ENCODE results near the gene FEM1C. TPM values are rescaled to one million over a fixed set of nuclear protein-coding genes. Genes with fewer than 3 reads are reported as not detected.
A peak's percentile ranks its signal among the peaks of the same experiment; 100 is the strongest.

FEM1C gene
- total and polyA plus RNA-seq, 2 experiments from 2014 or later: 12.0 to 16.5 TPM

GRCh38 chr5:115568668-115569067 lies 24.1 kb upstream of the FEM1C start:
- Histone ChIP-seq H3K9me3 (ENCODE audit: low read depth) (no peaks in the 10 kb centered on the region), H2AFZ (no peak overlapping the region), H3K4me3 (no peak overlapping the region), H3K27me3 (replicated peaks; ENCODE audit: insufficient read depth) (no peaks in the 10 kb centered on the region), H4K20me1 (ENCODE audit: insufficient read depth) (no peaks in the 10 kb centered on the region), H3K9me2 (ENCODE audit: insufficient read depth) (no peaks in the 10 kb centered on the region), H3K27ac (no peak overlapping the region), H3K79me2 (ENCODE audit: insufficient read depth) (no peaks in the 10 kb centered on the region), H3K36me3 (ENCODE audit: low read depth) (no peaks in the 10 kb centered on the region), H3F3A (ENCODE audit: insufficient read depth) (0 out of 2 replicates have a peak, but pooled peaks cover 7% of the 10 kb centered on the region), H3K9ac (no peak overlapping the region), H3K4me1 (ENCODE audit: insufficient read depth) (peaks cover 13% of the 10 kb centered on the region), H3K4me2 (ENCODE audit: unreplicated experiment) (no peak overlapping the region)
- no peak for DNase-seq
- in situ Hi-C loops (cut with MboI): no loop called here
- TF ChIP-seq EZH2 (IDR thresholded peaks at IDR 0.05; ENCODE audit: insufficient read depth, poor library complexity, severe bottlenecking) (no peak), EZH2phosphoT487 (IDR thresholded peaks at IDR 0.05; ENCODE audit: insufficient read depth, low read depth) (no peak)
- 57 to 75% methylated on average over 1 of the region's 1 CpG for WGBS, 2 experiments (ENCODE audit: low coverage in 1 of 2, low lambda C conversion rate in 2 of 2, missing lambda C conversion rate in 2 of 2)

- Histone ChIP-seq H3K79me2 (ENCODE audit: insufficient read depth) (no peaks in the 10 kb centered on the region), H3K9me2 (ENCODE audit: insufficient read depth) (no peaks in the 10 kb centered on the region), H4K20me1 (ENCODE audit: insufficient read depth) (no peaks in the 10 kb centered on the region), H3K27me3 (replicated peaks; ENCODE audit: insufficient read depth) (no peaks in the 10 kb centered on the region), H3K4me1 (ENCODE audit: insufficient read depth) (peaks cover under 1% of the 10 kb centered on the region; the same call in 1 of the 2 replicates), H3F3A (ENCODE audit: insufficient read depth) (no peaks in the 10 kb centered on the region; the same call in 1 of the 2 replicates), H3K36me3 (ENCODE audit: low read depth) (no peaks in the 10 kb centered on the region), H2AFZ (no peak overlapping the region), H3K9me3 (ENCODE audit: low read depth) (no peaks in the 10 kb centered on the region), H3K27ac (no peak overlapping the region), H3K4me3 (no peak overlapping the region), H3K4me2 (ENCODE audit: unreplicated experiment) (no peak overlapping the region), H3K9ac (no peak overlapping the region)
- in situ Hi-C loops (cut with MboI): no loop called here
- DNase-seq: no peak
- no peak for TF ChIP-seq EZH2 (IDR thresholded peaks at IDR 0.05; ENCODE audit: insufficient read depth, poor library complexity, severe bottlenecking)
- no peak for TF ChIP-seq EZH2phosphoT487 (IDR thresholded peaks at IDR 0.05; ENCODE audit: insufficient read depth, low read depth)
- 70 to 71% methylated on average over 2 of the region's 2 CpGs for WGBS, 2 experiments (ENCODE audit: low coverage in 1 of 2, low lambda C conversion rate in 2 of 2, missing lambda C conversion rate in 2 of 2)
Observed at GRCh38 chr5:115565233-115565632, 20.7 kb upstream of the FEM1C start.

DNA sequence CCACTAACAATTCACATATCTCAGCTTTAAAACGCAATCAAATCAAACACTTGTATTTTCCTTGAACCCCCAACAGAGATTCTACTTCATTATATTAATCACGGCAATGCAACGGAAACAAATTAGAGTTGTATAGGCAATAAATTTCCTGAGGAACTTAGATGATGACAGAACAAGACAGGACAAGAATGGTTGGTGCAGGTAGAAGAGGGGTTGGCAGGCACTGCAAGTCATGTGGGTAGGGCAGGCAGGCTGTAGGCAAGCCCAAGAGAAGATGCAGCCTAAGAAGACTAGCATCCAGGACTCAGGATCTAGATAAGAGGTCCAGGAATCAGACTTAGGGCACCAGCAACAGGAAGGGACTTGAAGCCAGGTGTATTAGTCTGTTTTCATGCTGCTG lies 16.6 kb upstream of the FEM1C start:
- H2AFZ ChIP-seq: no peak overlapping the region
- no peaks in the 10 kb centered on the region for H4K20me1 ChIP-seq (ENCODE audit: insufficient read depth)
- H3K4me1 ChIP-seq (ENCODE audit: insufficient read depth): peaks cover 17% of the 10 kb centered on the region
- no peaks in the 10 kb centered on the region for H3K27me3 ChIP-seq (replicated peaks; ENCODE audit: insufficient read depth)
- H3K4me3 ChIP-seq: no peak overlapping the region
- no peaks in the 10 kb centered on the region for H3K9me3 ChIP-seq (ENCODE audit: low read depth)
- no peaks in the 10 kb centered on the region for H3K9me2 ChIP-seq (ENCODE audit: insufficient read depth)
- DNase-seq: no peak
- TF ChIP-seq EZH2 (IDR thresholded peaks at IDR 0.05; ENCODE audit: insufficient read depth, poor library complexity, severe bottlenecking): no peak
- TF ChIP-seq EZH2phosphoT487 (IDR thresholded peaks at IDR 0.05; ENCODE audit: insufficient read depth, low read depth): no peak
- in situ Hi-C loops (cut with MboI): no loop called here
- 93 to 96% methylated on average over 3 of the region's 3 CpGs for WGBS, 2 experiments (ENCODE audit: low coverage in 1 of 2, low lambda C conversion rate in 2 of 2, missing lambda C conversion rate in 2 of 2)
- H3K9ac ChIP-seq: no peak overlapping the region
- H3K4me2 ChIP-seq (ENCODE audit: unreplicated experiment): no peak overlapping the region
- no peak overlapping the region for H3K27ac ChIP-seq
- no peaks in the 10 kb centered on the region for H3K36me3 ChIP-seq (ENCODE audit: low read depth)
- no peaks in the 10 kb centered on the region; the same call in 1 of the 2 replicates for H3F3A ChIP-seq (ENCODE audit: insufficient read depth)
- H3K79me2 ChIP-seq (ENCODE audit: insufficient read depth): no peaks in the 10 kb centered on the region

GRCh38 chr5:115559524-115559923 lies 14.9 kb upstream of the FEM1C start:
- no peaks in the 10 kb centered on the region for H3K79me2 ChIP-seq (ENCODE audit: insufficient read depth)
- no peaks in the 10 kb centered on the region for H3K27me3 ChIP-seq (replicated peaks; ENCODE audit: insufficient read depth)
- H3K4me3 ChIP-seq: no peak overlapping the region
- H3K4me2 ChIP-seq (ENCODE audit: unreplicated experiment): no peak overlapping the region
- H4K20me1 ChIP-seq (ENCODE audit: insufficient read depth): no peaks in the 10 kb centered on the region
- H3K4me1 ChIP-seq (ENCODE audit: insufficient read depth): peaks cover 17% of the 10 kb centered on the region
- no peaks in the 10 kb centered on the region for H3K9me3 ChIP-seq (ENCODE audit: low read depth)
- peak overlapping the region; percentile 69 for H3K27ac ChIP-seq
- no peaks in the 10 kb centered on the region; the same call in 1 of the 2 replicates for H3F3A ChIP-seq (ENCODE audit: insufficient read depth)
- H2AFZ ChIP-seq: no peak overlapping the region
- no peak overlapping the region for H3K9ac ChIP-seq
- in situ Hi-C loops (cut with MboI): no loop called here
- DNase-seq: peak; percentile 85
- H3K9me2 ChIP-seq (ENCODE audit: insufficient read depth): no peaks in the 10 kb centered on the region
- TF ChIP-seq EZH2phosphoT487 (IDR thresholded peaks at IDR 0.05; ENCODE audit: insufficient read depth, low read depth) (no peak), EZH2 (IDR thresholded peaks at IDR 0.05; ENCODE audit: insufficient read depth, poor library complexity, severe bottlenecking) (no peak)
- H3K36me3 ChIP-seq (ENCODE audit: low read depth): no peaks in the 10 kb centered on the region

Measured in GM23248 (cell line).